IMR-90 (cell line): Measurements from ENCODE around the gene MAGEA2.
"Not testable (repeated sequence)": the region's sequence is repeated elsewhere in the genome, so short reads cannot be mapped to it uniquely, and the experiment has no call there.

ENCODE experiments used
- BHLHE40 ChIP-seq: fragments of 150-350 bp; IDR thresholded peaks from 2 replicates; pipeline ENCODE4 v1.6.1; 2016; ENCODE audit warnings: mild to moderate bottlenecking, low read depth, low read length
- CHD1 ChIP-seq: IDR thresholded peaks from 2 replicates; pipeline ENCODE4 v1.6.1; 2012; ENCODE audit warnings: low read depth, low read length, improper control_type of control experiment
- CTCF ChIP-seq: conservative IDR thresholded peaks from 2 replicates; pipeline ENCODE4 v1.5.1; 2012; ENCODE audit warnings: mild to moderate bottlenecking, low read depth, low read length, improper control_type of control experiment
- FOS ChIP-seq: fragments of 150-350 bp; IDR thresholded peaks from 2 replicates; pipeline ENCODE4 v1.6.1; 2016; ENCODE audit warnings: low read depth, low read length
- MXI1 ChIP-seq: IDR thresholded peaks from 2 replicates; pipeline ENCODE4 v1.6.1; 2012; ENCODE audit warnings: low read depth, mild to moderate bottlenecking, low read length, moderate library complexity, borderline replicate concordance
- POLR2A ChIP-seq: IDR thresholded peaks from 2 replicates; pipeline ENCODE4 v1.6.1; 2012; ENCODE audit warnings: mild to moderate bottlenecking, low read depth, low read length
- TF ChIP-seq, protein P1 (sequence below): fragments of 150-350 bp; IDR thresholded peaks from 2 replicates; pipeline ENCODE4 v1.6.1; 2017; ENCODE audit warnings: mild to moderate bottlenecking, antibody characterized with exemption, low read length, low read depth

- TF ChIP-seq CTCF, BHLHE40, POLR2A, FOS, MXI1, CHD1: not testable (repeated sequence)
- TF ChIP-seq, protein P1, sequence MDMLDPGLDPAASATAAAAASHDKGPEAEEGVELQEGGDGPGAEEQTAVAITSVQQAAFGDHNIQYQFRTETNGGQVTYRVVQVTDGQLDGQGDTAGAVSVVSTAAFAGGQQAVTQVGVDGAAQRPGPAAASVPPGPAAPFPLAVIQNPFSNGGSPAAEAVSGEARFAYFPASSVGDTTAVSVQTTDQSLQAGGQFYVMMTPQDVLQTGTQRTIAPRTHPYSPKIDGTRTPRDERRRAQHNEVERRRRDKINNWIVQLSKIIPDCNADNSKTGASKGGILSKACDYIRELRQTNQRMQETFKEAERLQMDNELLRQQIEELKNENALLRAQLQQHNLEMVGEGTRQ: not testable (repeated sequence)
Measured at GRCh38 chrX:152787062-152787461, 33.4 kb upstream of the MAGEA2 start.
